ENCODE measurements around the gene CFAP161.
"Not testable (repeated sequence)": the region's sequence is repeated elsewhere in the genome, so short reads cannot be mapped to it uniquely, and the experiment has no call there.

CFAP161 gene

DNA sequence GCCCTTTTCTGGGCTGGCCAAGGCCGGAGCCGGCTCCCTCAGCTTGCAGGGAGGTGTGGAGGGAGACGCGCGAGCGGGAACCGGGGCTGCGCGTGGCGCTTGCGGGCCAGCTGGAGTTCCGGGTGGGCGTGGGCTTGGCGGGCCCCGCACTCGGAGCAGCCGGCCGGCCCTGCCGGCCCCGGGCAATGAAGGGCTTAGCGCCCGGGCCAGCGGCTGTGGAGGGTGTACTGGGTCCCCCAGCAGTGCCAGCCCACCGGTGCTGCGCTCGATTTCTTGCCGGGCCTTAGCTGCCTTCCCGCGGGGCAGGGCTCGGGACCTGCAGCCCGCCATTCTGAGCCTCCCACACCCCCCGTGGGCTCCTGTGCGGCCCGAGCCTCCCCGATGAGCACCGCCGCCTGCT is 24.5 kb downstream of the CFAP161 start:
- not testable (repeated sequence) for DNase-seq (ENCODE audit: low spot score in 2 of 2); H3K4me3 Mint-ChIP-seq; H3K36me3 Mint-ChIP-seq; H3K27ac Mint-ChIP-seq; H3K9me3 Mint-ChIP-seq; ATAC-seq (ENCODE audit: low read depth)
- Mint-ChIP-seq H3K27me3 (peaks cover 14% of the 10 kb centered on the region), H3K4me1 (peaks cover 11% of the 10 kb centered on the region)

DNA sequence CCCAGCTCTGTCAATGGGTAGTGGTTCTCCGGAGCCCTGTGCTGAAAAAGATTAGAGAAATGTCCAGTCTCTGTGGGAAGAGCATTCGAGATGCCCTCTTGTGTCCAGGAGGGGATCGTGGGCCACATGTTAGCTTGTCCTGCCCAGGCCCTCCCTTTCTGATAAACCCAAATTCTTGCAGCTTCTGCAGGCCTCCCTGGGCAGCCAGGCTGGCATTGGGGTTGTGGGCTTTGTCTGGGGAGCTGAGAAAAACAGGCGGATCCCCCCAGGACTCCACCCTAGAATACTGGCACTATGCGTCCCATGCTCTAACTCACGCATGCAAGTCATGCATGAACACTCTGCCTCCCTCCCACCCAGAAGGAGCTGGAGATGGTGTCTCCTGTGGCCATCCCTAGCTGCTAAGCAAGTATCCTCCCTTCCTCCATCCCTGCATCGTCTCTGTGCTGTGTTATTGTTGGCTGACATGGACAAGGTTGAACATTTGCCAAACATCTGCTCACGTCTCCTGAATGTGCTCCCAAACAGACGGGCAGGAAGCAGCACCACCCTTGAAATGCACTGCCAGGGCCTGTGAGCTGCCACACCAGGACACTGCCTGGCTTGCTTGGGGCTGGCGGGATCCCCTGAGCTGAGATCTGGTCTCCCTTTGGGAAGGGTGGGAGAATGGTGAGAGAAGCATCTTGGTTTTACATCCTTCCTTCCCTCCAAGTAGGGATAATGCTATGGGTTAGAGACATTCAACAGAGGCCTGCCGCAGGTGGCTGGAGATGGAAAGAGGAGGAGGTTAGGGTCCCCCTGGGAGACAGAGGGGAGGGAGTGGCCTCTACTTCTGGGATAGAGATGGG is 26.5 kb downstream of the CFAP161 start:
- Mint-ChIP-seq H3K9me3 (no peaks in the 10 kb centered on the region), H3K27ac (no peak overlapping the region), H3K4me1 (peaks cover 11% of the 10 kb centered on the region), H3K27me3 (peaks cover 19% of the 10 kb centered on the region), H3K4me3 (no peak overlapping the region), H3K36me3 (no peaks in the 10 kb centered on the region)
- ATAC-seq (ENCODE audit: low read depth), result no peak
- no peak for DNase-seq (ENCODE audit: low spot score in 2 of 2)

DNA sequence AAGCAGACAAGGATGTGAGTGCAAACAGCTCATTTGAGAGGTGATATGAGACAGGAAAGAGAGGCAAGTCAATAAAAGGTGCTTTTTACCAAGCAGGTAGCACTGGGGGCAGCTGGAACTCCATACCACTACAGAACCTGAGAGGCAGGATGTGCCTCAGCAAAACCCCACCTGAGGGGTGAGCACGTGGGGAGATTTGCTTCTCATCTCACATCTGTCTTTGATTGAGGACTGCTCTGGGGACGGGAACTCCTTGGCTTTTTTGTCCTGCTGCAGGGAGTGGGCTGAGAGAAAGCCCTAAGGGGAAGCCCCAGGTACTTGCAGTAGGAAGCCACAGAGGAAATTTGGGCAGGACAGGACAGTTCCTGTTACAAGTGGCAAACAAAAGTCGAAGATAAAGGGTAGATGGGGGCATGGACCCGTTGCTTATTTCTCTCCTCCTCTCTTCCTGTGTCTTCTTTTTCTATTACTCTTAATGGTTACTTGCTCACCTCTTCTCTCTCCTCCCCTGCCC is 27.1 kb downstream of the CFAP161 start:
- H3K27ac Mint-ChIP-seq, result no peak overlapping the region
- H3K36me3 Mint-ChIP-seq, result no peaks in the 10 kb centered on the region
- no peaks in the 10 kb centered on the region for H3K9me3 Mint-ChIP-seq
- peaks cover 11% of the 10 kb centered on the region for H3K4me1 Mint-ChIP-seq
- ATAC-seq (ENCODE audit: low read depth) (no peak), DNase-seq (ENCODE audit: low spot score in 2 of 2) (no peak)
- peaks cover 19% of the 10 kb centered on the region for H3K27me3 Mint-ChIP-seq
- no peak overlapping the region for H3K4me3 Mint-ChIP-seq

DNA sequence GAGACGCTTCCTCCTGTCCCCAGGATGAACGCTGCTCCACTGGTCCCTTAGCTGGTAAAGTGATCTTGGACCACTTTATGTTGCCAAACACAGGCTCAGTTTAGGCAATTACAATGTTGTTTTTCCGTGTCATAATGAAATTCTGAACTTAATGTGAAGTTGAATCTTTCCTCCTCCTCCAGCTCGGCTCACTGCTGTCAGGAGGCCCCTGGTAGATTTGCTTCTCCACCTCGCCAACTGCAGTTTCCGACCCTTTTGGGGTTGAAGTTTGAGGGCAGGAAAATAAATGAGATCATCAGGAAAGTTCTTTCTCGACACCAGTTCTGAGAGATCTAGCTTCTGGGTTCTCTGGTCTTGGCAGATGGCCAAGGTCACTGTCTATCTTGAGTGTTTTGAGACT is 27.8 kb downstream of the CFAP161 start:
- DNase-seq (ENCODE audit: low spot score in 2 of 2), result no peak
- Mint-ChIP-seq H3K27me3 (peaks cover 19% of the 10 kb centered on the region), H3K4me1 (peaks cover 11% of the 10 kb centered on the region), H3K36me3 (no peaks in the 10 kb centered on the region), H3K9me3 (no peaks in the 10 kb centered on the region), H3K27ac (no peak overlapping the region), H3K4me3 (no peak overlapping the region)
- ATAC-seq (ENCODE audit: low read depth), result no peak

DNA sequence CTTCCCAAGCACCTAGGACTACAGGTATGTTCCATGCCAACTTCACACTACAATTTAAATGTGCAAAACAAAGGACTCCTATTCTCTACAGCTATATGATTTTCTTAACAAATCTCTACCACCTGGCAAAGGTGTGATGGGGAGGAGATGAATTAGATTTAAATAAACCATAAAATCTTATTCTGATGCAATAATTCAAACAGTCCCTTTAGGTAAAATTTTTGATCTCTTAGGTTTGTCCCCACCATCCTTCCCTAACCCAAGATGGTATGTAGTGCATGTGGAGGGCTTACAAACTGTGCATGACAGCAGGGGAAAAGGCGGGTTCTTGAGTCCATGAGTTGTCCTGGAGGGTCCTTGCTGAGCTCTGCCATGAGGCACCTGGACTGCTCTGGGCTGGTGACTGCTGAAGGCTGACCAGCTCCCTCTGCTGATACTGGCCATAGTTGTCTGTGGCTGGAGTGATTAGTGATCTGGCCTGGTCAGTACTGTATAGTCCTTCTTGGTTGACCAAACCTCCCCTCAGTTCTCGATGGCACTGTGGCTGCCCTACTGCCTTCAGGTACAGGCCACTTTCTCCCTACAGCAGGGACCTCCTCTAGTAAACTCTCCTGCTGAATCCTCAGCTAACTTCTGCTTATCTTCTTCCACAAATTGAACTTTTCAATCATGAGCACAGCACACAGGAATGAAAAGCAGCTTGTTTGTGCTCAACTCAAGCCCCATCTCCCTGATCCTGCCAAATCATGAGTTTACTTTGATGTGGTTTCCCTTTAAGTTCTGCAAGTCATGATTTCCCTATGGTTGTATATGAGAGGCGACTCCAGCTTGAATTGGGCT is 30.1 kb downstream of the CFAP161 start:
- Mint-ChIP-seq H3K4me1 (peaks cover 11% of the 10 kb centered on the region), H3K27me3 (peaks cover 22% of the 10 kb centered on the region), H3K9me3 (no peaks in the 10 kb centered on the region), H3K4me3 (no peak overlapping the region), H3K36me3 (no peaks in the 10 kb centered on the region), H3K27ac (no peak overlapping the region)
- ATAC-seq (ENCODE audit: low read depth) (no peak), DNase-seq (ENCODE audit: low spot score in 2 of 2) (no peak)

DNA sequence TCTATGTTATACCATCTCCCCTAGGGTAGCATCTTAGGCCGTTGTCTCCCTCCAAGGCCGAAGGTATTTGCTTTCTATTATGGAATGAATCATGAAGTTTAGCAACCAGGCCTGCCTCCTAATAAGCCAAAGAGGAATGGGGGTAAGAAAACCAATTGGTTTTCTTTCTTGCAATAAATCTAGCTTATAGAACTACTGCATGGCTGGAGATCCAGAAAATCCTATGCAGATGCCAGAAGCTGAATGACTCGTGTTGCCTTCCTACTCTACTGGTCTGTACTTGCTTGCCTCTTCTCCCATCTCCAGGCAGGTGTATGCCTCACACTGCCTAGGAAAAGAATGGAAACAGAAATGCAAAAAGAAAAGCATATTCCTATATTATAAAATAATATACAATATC is 31.5 kb downstream of the CFAP161 start:
- no peak overlapping the region for H3K4me3 Mint-ChIP-seq
- H3K4me1 Mint-ChIP-seq, result peaks cover 11% of the 10 kb centered on the region
- no peak for DNase-seq (ENCODE audit: low spot score in 2 of 2)
- H3K27me3 Mint-ChIP-seq, result peaks cover 22% of the 10 kb centered on the region
- no peaks in the 10 kb centered on the region for H3K9me3 Mint-ChIP-seq
- H3K36me3 Mint-ChIP-seq, result no peaks in the 10 kb centered on the region
- no peak for ATAC-seq (ENCODE audit: low read depth)
- no peak overlapping the region for H3K27ac Mint-ChIP-seq

DNA sequence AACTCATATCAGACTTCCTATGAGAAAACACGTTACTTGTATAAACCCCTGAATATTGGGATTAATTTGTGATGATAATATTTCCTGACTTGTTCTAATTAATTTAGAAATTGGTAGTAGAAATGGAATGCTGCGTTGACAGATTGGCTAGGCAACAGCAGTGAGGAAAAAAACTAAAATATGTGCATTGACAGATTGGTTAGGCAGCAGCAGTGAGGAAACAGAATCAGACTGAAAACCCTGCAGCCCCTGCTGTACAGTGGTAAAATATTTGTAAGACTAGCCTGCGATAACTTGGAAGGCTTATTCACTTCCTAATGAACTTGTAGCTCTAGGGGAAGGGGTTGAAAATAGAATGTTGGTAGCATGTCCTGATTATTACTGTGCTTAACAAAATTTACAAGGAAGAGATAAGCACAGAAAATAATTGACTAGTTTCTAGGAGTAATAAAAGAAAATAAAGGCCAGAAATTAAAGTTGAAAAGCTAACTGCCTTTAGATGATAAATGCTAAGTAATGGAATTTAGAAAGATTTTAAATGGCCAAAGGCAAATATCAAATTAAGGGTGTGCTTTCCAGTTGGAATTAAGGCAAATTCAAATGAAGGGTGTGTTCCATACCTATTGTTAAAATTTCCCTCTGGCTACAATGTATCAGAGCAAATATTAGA is 32.7 kb downstream of the CFAP161 start:
- no peaks in the 10 kb centered on the region for H3K36me3 Mint-ChIP-seq
- peaks cover 3% of the 10 kb centered on the region for H3K4me1 Mint-ChIP-seq
- no peak for ATAC-seq (ENCODE audit: low read depth)
- H3K27me3 Mint-ChIP-seq, result peaks cover 22% of the 10 kb centered on the region
- H3K9me3 Mint-ChIP-seq, result no peaks in the 10 kb centered on the region
- no peak overlapping the region for H3K27ac Mint-ChIP-seq
- no peak for DNase-seq (ENCODE audit: low spot score in 2 of 2)
- H3K4me3 Mint-ChIP-seq, result no peak overlapping the region

DNA sequence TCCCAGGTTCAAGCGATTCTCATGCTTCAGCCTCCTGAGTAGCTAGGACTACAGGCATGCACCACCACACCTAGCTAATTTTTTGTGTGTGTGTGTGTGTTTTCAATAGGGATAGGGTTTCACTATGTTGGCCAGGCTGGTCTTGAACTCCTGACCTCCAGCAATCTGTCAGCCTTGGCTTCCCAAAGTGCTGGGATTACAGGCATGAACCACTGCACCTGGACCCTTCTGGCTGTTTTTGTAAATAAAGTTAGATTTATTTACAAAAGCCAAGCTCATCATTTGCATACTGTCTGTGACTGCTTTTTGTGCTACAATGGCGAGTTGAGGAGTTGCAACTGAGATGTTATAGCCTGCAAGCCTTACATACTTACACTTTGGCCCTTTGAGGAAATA is 34.1 kb downstream of the CFAP161 start:
- Mint-ChIP-seq H3K36me3 (no peaks in the 10 kb centered on the region), H3K27ac (no peak overlapping the region), H3K4me1 (no peaks in the 10 kb centered on the region), H3K9me3 (no peaks in the 10 kb centered on the region), H3K4me3 (no peak overlapping the region), H3K27me3 (peaks cover 25% of the 10 kb centered on the region)
- ATAC-seq (ENCODE audit: low read depth) (no peak), DNase-seq (ENCODE audit: low spot score in 2 of 2) (no peak)

DNA sequence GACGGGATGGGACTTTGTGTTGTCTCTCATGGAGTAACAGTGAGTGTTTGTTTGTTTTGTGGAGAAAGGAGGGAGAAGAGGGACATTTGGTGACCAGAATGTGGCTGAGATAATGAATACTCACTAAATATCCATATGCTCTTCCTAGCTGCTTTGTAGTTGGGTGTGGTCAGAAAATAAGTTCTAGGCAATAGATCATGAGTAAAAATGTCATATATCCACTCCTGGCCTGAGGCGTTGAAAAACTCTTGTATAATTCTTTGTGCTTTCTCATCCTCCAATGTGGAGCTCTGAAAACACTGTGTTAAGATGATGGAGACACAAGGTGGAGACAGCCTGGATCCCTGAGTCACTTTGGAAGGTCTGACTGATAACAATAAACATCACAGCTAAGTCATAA is 34.6 kb downstream of the CFAP161 start:
- Mint-ChIP-seq H3K36me3 (no peaks in the 10 kb centered on the region), H3K27ac (no peak overlapping the region), H3K9me3 (no peaks in the 10 kb centered on the region), H3K4me3 (no peak overlapping the region), H3K4me1 (no peaks in the 10 kb centered on the region), H3K27me3 (peaks cover 25% of the 10 kb centered on the region)
- no peak for ATAC-seq (ENCODE audit: low read depth)
- no peak for DNase-seq (ENCODE audit: low spot score in 2 of 2)

DNA sequence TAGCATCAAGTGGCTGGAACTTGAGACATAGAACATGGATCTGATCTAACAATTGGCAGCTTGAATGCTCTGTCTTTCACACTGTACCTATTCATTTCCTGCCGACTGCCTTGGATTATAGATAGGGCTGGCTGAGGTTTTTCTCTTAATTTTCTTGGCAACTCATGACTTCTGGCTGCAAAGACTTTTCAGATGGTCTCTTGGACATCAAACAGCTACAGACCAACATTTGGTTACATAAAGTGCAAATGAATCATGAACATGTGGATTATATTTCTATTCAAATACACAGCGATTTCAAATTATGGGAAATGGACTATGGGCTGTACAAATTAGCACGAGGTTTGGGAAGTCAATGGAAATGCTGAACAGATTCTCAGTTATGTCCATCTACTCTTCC is 36.4 kb downstream of the CFAP161 start:
- no peaks in the 10 kb centered on the region for H3K36me3 Mint-ChIP-seq
- H3K9me3 Mint-ChIP-seq, result no peaks in the 10 kb centered on the region
- DNase-seq (ENCODE audit: low spot score in 2 of 2), result no peak
- no peak overlapping the region for H3K27ac Mint-ChIP-seq
- peaks cover 20% of the 10 kb centered on the region for H3K27me3 Mint-ChIP-seq
- no peak for ATAC-seq (ENCODE audit: low read depth)
- no peaks in the 10 kb centered on the region for H3K4me1 Mint-ChIP-seq
- H3K4me3 Mint-ChIP-seq, result no peak overlapping the region

DNA sequence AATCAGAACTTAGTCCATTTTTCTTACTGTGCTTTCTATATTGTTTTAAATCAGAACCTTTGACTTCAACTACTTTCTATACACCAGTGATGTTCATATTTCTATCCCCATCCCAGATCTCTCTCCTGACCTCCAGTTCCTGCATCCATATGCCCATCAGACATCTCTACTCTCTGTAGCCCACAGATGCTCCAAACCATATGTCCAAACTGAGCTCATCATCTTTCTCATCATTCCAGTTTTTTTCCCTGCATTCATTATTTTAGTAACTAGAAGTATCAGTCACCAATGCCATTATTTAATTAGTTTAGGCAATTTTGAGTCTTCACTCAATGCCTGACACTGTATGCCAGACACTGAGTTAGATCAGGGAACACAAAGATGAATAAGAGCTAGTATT is 37.2 kb downstream of the CFAP161 start:
- Mint-ChIP-seq H3K4me3 (no peak overlapping the region), H3K9me3 (no peaks in the 10 kb centered on the region), H3K27ac (no peak overlapping the region), H3K36me3 (no peaks in the 10 kb centered on the region), H3K4me1 (no peaks in the 10 kb centered on the region), H3K27me3 (peaks cover 20% of the 10 kb centered on the region)
- DNase-seq (ENCODE audit: low spot score in 2 of 2) (no peak), ATAC-seq (ENCODE audit: low read depth) (no peak)

DNA sequence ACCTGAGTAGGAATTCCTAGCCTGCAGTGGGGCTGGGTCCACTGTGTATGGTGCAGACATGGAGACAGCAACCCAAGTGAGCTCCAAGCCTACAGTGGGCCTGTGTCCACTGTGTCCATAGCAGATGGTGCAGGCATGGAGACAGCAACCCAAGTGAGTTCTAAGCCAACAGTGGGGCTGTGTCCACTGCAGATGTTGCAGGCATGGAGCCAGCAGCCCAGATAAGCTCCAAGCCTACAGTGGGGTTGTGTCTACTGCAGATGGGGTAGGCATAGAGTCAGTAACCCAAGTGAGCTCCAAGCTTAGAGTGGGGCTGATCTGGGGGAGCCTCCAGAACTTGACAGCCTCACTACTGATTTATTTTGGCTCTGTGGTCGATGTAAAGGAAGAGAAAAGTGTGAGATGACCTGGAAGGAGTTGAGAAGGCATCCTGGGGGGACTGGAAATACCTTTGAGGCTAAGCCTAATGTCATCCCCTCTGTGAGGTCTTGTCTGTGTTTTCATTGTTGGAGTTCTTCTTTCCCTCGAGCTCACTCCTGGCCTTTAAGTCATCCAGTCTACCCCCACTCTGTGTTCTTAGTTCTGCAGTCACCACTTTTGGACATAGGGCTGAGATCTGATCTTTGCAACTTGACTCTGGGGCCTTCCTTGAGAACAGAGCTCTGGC is 40.2 kb downstream of the CFAP161 start:
- ATAC-seq (ENCODE audit: low read depth), result no peak
- Mint-ChIP-seq H3K36me3 (no peaks in the 10 kb centered on the region), H3K27ac (no peak overlapping the region), H3K4me3 (no peak overlapping the region), H3K27me3 (peaks cover 16% of the 10 kb centered on the region), H3K4me1 (no peaks in the 10 kb centered on the region), H3K9me3 (no peaks in the 10 kb centered on the region)
- no peak for DNase-seq (ENCODE audit: low spot score in 2 of 2)

DNA sequence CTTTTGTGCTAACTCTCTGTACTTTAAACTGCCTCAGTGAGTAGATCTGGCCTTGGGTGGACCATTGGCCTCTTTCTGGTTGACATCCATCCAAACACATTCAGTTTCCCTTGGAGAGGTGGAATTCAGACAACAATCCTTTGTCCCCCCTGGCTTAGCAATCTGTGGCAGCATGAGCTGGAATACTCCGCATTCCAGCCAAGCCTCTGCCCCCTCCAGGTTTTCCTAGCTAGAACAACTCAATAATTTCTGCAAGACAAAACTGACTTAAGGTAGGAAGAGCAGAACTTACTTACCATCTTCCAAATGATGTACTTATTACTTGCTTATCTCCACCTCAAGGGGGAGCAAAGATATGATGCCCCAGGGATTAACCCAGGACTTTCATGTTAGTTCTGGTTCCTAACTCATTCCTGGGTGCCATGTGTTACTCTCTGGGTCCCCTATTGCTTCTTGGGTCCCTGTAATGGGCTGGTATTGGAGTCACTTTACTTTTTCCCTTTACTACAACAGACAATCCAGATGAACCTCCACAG is 40.8 kb downstream of the CFAP161 start:
- Mint-ChIP-seq H3K27ac (no peak overlapping the region), H3K9me3 (no peaks in the 10 kb centered on the region), H3K4me3 (no peak overlapping the region), H3K27me3 (peaks cover 16% of the 10 kb centered on the region), H3K4me1 (no peaks in the 10 kb centered on the region), H3K36me3 (no peaks in the 10 kb centered on the region)
- no peak for DNase-seq (ENCODE audit: low spot score in 2 of 2)
- ATAC-seq (ENCODE audit: low read depth), result no peak

Measured in memory B cell (primary cell).